Right lobe of liver (tissue), 6 donors: ENCODE data around the gene UGT1A8. TPM values are rescaled to one million over a fixed set of nuclear protein-coding genes. Genes with fewer than 3 reads are reported as not detected.

Source experiments
- ATAC-seq, 4 donors: fragments of 200-7000 bp; cut with Tn5 transposase; one replicate each; pipeline ENCODE4 v1.9.1; 2020; ENCODE audit warnings: mild to moderate bottlenecking in 4 of 4, moderate library complexity in 4 of 4
- DNase-seq, 3 donors: peaks; one replicate each; pipeline ENCODE4 v3.0.0-alpha.2; 2020
- H3K27ac ChIP-seq, 3 donors: fragments of 200-600 bp; one replicate each; pipeline ENCODE4 v1.8.0; 2022
- H3K27me3 ChIP-seq, 2 donors: fragments of 200-600 bp; one replicate each; pipeline ENCODE4 v1.8.0; 2022
- H3K36me3 ChIP-seq, 4 donors: fragments of 200-600 bp; sonication (generic) in 1 of 4; one replicate each; pipeline versions ENCODE4 v1.5.1 to v1.8.0; 2017 to 2022; ENCODE audit warnings: control low read depth in 1 of 4
- H3K4me1 ChIP-seq, 4 donors: fragments of 200-600 bp; sonication (generic) in 1 of 4; one replicate each; pipeline versions ENCODE4 v1.5.1 to v1.8.0; 2017 to 2022; ENCODE audit warnings: control low read depth in 1 of 4
- H3K4me3 ChIP-seq, 3 donors: fragments of 200-600 bp; one replicate each; pipeline ENCODE4 v1.8.0; 2022
- H3K9me3 ChIP-seq, 4 donors: fragments of 200-600 bp; sonication (generic) in 1 of 4; one replicate each; pipeline versions ENCODE4 v1.5.1 to v1.8.0; 2017 to 2022; ENCODE audit warnings: control low read depth in 1 of 4
- POLR2A ChIP-seq: fragments of 450-650 bp; IDR thresholded peaks from one replicate; pipeline ENCODE4 v1.6.1; 2017; ENCODE audit warnings: antibody characterized with exemption, mild to moderate bottlenecking
- WGBS: methylation state at CpG from one replicate; pipeline ENCODE4 v1.1.6; 2018; ENCODE audit warnings: low coverage, low lambda C conversion rate; ENCODE audit not compliant: insufficient coverage; ENCODE audit errors: missing lambda C conversion rate; 5-methylcytosine and 5-hydroxymethylcytosine counted together
- intact Hi-C, 2 donors: fragments of 100-400 bp; cut with DNase I; formaldehyde crosslinking; loops; one replicate each; pipeline versions ENCODE4 v1.11.2 to v1.14.1; 2022
- total RNA-seq, 6 experiments: library from RNA; depleted of rRNA in 2 of 6; stranded (reverse); fragments of >200 nt in 2 of 6; fragmentation: NEBNext Ultra II Directional in 3 of 6; extraction: Animal tissue kit (Norgen Biotek cat#: 25700) in 3 of 6; gene quantifications; one replicate each; pipeline versions ENCODE4 v1.1.0 to v1.2.4, GENCODE V29; 2016 to 2023
- TF ChIP-seq, protein P1 (sequence below), 4 donors: fragments of 200-600 bp in 3 of 4; fragments of 450-650 bp in 1 of 4; IDR thresholded peaks; one replicate each; pipeline versions ENCODE4 v1.5.1 to v1.8.0; 2016 to 2022; ENCODE audit warnings: antibody characterized with exemption in 4 of 4, mild to moderate bottlenecking in 2 of 4
- donor health status: DM: no; HTN: yes; CAD: no.
- donor health status: DM: no; HTN: no; CAD: no.
- donor health status: DM: no; HTN: no; CAD: no.
- donor health status: DM: no; HTN: yes; CAD: no.
- donor health status: DM: no; HTN: yes; CAD: no.

UGT1A8 gene
- total RNA-seq, 6 experiments from 2014 or later: 0.51 to 3.8 (median 1.7) TPM

DNA sequence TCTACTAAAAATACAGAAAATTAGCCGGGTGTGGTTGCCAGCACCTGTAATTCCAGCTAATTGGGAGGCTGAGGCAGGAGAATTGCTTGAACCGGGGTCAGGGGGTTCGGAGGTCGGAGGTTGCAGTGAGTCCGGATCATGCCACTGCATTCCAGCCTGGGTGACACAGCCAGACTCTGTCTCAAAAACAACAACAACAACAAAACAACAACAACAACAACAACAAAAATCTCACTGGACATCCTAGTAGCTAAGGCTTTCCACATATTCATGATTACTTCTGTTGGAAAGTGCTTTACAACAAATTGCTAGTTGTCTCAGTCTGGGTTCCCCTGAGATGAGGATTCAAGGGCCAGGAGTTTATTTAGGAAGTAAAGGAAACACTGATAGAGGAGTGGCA, 156.4 kb downstream of the UGT1A8 start:
- no peaks in the 10 kb centered on the region for H3K27me3 ChIP-seq
- H3K4me3 ChIP-seq: no peak overlapping the region
- H3K4me1 ChIP-seq: no peaks in the 10 kb centered on the region
- DNase-seq: no peak
- intact Hi-C loops: no loop called here
- 87% methylated on average over 5 of the region's 5 CpGs for WGBS
- TF ChIP-seq POLR2A: no peak
- TF ChIP-seq, protein P1, sequence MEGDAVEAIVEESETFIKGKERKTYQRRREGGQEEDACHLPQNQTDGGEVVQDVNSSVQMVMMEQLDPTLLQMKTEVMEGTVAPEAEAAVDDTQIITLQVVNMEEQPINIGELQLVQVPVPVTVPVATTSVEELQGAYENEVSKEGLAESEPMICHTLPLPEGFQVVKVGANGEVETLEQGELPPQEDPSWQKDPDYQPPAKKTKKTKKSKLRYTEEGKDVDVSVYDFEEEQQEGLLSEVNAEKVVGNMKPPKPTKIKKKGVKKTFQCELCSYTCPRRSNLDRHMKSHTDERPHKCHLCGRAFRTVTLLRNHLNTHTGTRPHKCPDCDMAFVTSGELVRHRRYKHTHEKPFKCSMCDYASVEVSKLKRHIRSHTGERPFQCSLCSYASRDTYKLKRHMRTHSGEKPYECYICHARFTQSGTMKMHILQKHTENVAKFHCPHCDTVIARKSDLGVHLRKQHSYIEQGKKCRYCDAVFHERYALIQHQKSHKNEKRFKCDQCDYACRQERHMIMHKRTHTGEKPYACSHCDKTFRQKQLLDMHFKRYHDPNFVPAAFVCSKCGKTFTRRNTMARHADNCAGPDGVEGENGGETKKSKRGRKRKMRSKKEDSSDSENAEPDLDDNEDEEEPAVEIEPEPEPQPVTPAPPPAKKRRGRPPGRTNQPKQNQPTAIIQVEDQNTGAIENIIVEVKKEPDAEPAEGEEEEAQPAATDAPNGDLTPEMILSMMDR (IDR thresholded peaks at IDR 0.05): no peak
- peaks cover 0 to 51% (median 18%) of the 10 kb centered on the region in 4 donors for H3K36me3 ChIP-seq
- ATAC-seq: no peak
- no peak overlapping the region for H3K27ac ChIP-seq
- no peaks in the 10 kb centered on the region for H3K9me3 ChIP-seq

DNA sequence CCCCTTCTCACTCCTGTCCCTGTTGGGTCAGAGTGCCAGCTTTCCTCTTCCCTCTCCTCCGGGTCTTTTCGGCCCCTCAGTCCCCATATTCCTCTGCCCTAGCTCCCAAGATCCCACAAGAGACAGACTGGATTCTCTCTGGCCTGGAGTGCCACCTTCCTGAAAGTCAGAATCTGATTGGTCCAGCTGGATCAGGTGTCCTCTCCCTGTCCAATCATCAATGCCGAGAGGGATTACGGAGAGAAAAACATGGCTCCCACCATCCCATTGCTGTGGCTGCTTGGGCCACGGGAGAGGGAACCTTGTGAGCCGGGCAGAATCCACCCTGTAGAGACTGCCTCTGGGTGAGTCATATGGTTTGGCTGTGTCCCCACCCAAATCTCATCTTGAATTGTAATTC, 158.0 kb downstream of the UGT1A8 start:
- intact Hi-C loops: no loop called here
- Histone ChIP-seq H3K36me3 (peaks cover 0 to 35% (median 11%) of the 10 kb centered on the region in 4 donors), H3K9me3 (no peaks in the 10 kb centered on the region), H3K27ac (no peak overlapping the region), H3K27me3 (no peaks in the 10 kb centered on the region), H3K4me3 (no peak overlapping the region), H3K4me1 (no peaks in the 10 kb centered on the region)
- ATAC-seq (peak in 2 of 4 donors; percentile 31 to 38), DNase-seq (no peak)
- TF ChIP-seq, protein P1 (IDR thresholded peaks at IDR 0.05): no peak
- no peak for TF ChIP-seq POLR2A
- WGBS: 74% methylated on average over 2 of the region's 6 CpGs

DNA sequence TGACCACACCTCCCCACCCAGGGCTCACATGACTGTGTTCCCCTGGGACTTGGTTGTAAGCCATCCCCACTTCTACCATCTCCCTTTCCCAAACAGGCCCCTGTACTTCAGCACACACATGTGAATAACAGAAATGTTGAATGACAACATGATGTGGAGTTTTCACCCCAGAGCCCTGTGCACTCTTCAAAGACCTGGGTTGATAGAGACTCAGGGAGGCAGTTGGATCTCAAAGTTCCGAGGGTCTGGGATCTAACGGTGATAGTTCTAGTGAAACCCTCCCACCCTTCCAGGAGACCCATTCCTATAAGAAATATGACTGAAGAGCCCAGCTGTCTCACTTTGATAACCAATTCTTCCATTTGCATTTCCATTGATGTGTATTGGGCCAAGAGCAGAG, 160.6 kb downstream of the UGT1A8 start, which contains the start of gene MROH2A:
MROH2A (plus strand) TSS at position 301 of the 400 bp plus-strand sequence. CDS start 1,029 bp downstream, outside the sequence.
- H3K4me3 ChIP-seq: no peak within 1 kb of the TSS
- ATAC-seq (no peak), DNase-seq (no peak)
- no peaks in the 10 kb centered on the region for H3K4me1 ChIP-seq
- H3K36me3 ChIP-seq: peaks cover 0 to 9% (median under 1%) of the 10 kb centered on the region in 4 donors
- no peaks in the 10 kb centered on the region for H3K9me3 ChIP-seq
- intact Hi-C loops: no loop called here
- TF ChIP-seq, protein P1 (IDR thresholded peaks at IDR 0.05): no peak
- TF ChIP-seq POLR2A: no peak
- H3K27ac ChIP-seq: no peak within 1 kb of the TSS
- 95% methylated on average over 2 of the region's 2 CpGs for WGBS
- no peaks in the 10 kb centered on the region for H3K27me3 ChIP-seq

DNA sequence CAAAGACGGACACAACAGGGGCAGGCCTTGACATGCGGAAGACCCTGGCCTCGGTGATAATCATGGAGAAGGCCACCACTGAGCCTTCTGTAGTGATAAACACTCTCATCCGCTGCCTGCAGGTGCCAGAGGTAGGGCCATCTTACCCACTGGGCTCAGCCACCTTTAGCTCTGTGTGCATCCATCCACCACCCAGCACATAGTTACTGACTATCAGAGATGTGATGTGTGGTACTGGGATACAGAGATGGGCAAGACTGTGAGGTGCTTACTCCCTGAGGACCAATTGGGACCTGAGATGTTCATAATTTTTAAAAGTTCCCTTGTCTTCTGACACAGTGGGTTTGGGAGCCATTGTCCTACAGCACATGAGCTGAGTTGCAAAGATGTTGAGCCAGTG, 162.3 kb downstream of the UGT1A8 start:
- Histone ChIP-seq H3K4me1 (no peaks in the 10 kb centered on the region), H3K36me3 (no peaks in the 10 kb centered on the region), H3K27me3 (no peaks in the 10 kb centered on the region), H3K27ac (no peak overlapping the region), H3K9me3 (no peaks in the 10 kb centered on the region), H3K4me3 (no peak overlapping the region)
- TF ChIP-seq, protein P1 (IDR thresholded peaks at IDR 0.05): no peak
- no peak for TF ChIP-seq POLR2A
- DNase-seq (no peak), ATAC-seq (no peak)
- intact Hi-C loops: no loop called here
- 85% methylated on average over 4 of the region's 4 CpGs for WGBS

DNA sequence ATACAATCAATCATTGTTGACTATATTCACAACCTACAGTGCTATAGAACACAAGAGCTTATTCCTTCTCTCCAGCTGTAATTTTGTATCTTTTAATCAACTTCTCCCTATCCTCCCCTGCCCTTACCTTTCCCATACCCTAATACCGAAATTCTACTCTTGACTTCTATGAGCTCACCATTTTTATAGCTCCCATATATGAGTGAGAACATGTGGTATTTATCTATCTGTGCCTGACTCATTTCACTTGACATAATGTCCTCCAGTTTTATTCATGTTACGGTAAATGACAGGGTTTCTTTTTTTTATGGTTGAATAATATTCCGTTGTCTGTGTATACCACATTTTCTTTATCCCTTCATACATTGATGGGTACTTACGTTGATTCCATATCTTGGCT, 163.3 kb downstream of the UGT1A8 start:
- intact Hi-C loops: no loop called here
- DNase-seq (no peak), ATAC-seq (no peak)
- TF ChIP-seq, protein P1 (IDR thresholded peaks at IDR 0.05): no peak
- no peak for TF ChIP-seq POLR2A
- Histone ChIP-seq H3K4me3 (no peak overlapping the region), H3K27me3 (no peaks in the 10 kb centered on the region), H3K9me3 (no peaks in the 10 kb centered on the region), H3K36me3 (no peaks in the 10 kb centered on the region), H3K4me1 (no peaks in the 10 kb centered on the region), H3K27ac (no peak overlapping the region)
- 83% methylated on average over 4 of the region's 4 CpGs for WGBS
